ENCODE data around the gene LY6G6C. TPM values are rescaled to one million over a fixed set of nuclear protein-coding genes. Genes with fewer than 3 reads are reported as not detected.

The LY6G6C gene
- total and polyA plus RNA-seq, 2 of the 13 experiments (the other 11 are each of a cell fraction or from before 2014, with no cell fraction given) = 0.15 TPM; not detected in 1

DNA sequence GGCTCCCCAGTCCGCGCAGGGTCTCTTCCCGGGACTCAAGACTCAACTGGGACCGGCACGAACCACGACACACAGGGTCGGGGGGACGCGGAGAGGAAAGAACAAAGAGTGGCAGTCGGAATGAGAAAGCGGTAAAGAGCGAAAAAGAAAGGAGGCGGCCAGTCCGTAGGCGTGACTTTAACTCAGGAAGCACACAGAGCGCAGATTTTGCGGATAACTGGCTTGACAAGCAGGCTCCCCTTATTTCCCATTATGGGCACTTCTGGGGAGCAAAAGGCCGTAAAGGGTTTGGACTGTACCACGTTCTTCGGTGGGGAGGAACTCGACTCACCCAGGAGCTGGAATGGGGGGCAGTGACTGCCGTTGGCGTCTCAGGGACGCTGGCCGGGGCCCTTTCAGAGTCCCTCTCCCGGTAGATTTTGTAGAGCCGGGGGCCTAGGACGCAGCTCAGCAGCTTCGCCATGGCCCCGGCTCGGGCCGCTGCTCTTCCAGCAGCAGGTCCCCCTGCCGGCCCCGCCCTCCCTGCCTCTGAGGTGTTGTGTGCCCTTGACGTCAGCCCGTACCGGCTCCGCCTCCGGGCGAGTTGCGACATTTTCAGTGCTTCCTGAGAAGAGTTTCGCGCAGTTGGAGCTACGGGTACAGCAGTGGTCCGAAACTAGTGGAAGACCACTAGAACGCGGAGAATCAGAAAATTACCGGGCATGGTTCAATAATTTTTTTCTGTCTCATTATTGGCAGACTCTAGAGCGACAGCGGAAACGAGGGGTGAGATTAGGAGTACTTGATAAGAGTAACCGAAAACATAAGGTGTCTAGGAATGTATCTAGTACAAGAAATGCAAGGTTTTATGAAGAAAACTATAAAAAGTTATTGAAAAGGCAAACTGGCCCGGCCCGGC, 18.5 kb downstream of the LY6G6C start, which contains the start of gene ABHD16A (continued):
- TF ChIP-seq ELF3 (CRISPR knock-in tag; IDR thresholded peaks at IDR 0.05) = peak; percentile 85
- TF ChIP-seq AHR (CRISPR knock-in tag; IDR thresholded peaks at IDR 0.05) = peak; percentile 18; the same call in 1 of the 2 replicates
- TF ChIP-seq PAX8 (CRISPR knock-in tag; IDR thresholded peaks at IDR 0.05; ENCODE audit: borderline replicate concordance) = no peak
- TF ChIP-seq, protein P1, sequence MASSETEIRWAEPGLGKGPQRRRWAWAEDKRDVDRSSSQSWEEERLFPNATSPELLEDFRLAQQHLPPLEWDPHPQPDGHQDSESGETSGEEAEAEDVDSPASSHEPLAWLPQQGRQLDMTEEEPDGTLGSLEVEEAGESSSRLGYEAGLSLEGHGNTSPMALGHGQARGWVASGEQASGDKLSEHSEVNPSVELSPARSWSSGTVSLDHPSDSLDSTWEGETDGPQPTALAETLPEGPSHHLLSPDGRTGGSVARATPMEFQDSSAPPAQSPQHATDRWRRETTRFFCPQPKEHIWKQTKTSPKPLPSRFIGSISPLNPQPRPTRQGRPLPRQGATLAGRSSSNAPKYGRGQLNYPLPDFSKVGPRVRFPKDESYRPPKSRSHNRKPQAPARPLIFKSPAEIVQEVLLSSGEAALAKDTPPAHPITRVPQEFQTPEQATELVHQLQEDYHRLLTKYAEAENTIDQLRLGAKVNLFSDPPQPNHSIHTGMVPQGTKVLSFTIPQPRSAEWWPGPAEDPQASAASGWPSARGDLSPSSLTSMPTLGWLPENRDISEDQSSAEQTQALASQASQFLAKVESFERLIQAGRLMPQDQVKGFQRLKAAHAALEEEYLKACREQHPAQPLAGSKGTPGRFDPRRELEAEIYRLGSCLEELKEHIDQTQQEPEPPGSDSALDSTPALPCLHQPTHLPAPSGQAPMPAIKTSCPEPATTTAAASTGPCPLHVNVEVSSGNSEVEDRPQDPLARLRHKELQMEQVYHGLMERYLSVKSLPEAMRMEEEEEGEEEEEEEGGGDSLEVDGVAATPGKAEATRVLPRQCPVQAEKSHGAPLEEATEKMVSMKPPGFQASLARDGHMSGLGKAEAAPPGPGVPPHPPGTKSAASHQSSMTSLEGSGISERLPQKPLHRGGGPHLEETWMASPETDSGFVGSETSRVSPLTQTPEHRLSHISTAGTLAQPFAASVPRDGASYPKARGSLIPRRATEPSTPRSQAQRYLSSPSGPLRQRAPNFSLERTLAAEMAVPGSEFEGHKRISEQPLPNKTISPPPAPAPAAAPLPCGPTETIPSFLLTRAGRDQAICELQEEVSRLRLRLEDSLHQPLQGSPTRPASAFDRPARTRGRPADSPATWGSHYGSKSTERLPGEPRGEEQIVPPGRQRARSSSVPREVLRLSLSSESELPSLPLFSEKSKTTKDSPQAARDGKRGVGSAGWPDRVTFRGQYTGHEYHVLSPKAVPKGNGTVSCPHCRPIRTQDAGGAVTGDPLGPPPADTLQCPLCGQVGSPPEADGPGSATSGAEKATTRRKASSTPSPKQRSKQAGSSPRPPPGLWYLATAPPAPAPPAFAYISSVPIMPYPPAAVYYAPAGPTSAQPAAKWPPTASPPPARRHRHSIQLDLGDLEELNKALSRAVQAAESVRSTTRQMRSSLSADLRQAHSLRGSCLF (CRISPR knock-in tag; IDR thresholded peaks at IDR 0.05; ENCODE audit: borderline replicate concordance) = no peak
- TF ChIP-seq NR2F6 (IDR thresholded peaks at IDR 0.05) = 0 out of 2 replicates have a peak, but pooled peaks have one; percentile 27
- TF ChIP-seq NR2F6 (CRISPR knock-in tag; IDR thresholded peaks at IDR 0.05) = 0 out of 2 replicates have a peak, but pooled peaks have one; percentile 8
- peak; percentile 94 for TF ChIP-seq KAT7 (CRISPR knock-in tag; IDR thresholded peaks at IDR 0.05; ENCODE audit: borderline replicate concordance)
- TF ChIP-seq NKX3-1 (CRISPR knock-in tag; IDR thresholded peaks at IDR 0.05) = no peak
- TF ChIP-seq, protein P2, sequence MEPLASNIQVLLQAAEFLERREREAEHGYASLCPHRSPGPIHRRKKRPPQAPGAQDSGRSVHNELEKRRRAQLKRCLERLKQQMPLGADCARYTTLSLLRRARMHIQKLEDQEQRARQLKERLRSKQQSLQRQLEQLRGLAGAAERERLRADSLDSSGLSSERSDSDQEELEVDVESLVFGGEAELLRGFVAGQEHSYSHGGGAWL (CRISPR knock-in tag; IDR thresholded peaks at IDR 0.05) = 0 out of 2 replicates have a peak, but pooled peaks have one; percentile 20
- TF ChIP-seq ASH2L (IDR thresholded peaks at IDR 0.05; ENCODE audit: insufficient read length, low read depth, low read length) = peak; percentile 87
- peak; percentile 90; the same call in 1 of the 3 replicates for TF ChIP-seq MXI1 (IDR thresholded peaks at IDR 0.05; ENCODE audit: borderline replicate concordance, low read depth, low read length)
- no peak for TF ChIP-seq ZNF550 (CRISPR knock-in tag; IDR thresholded peaks at IDR 0.05; ENCODE audit: borderline replicate concordance)
- peak; percentile 93 to 96 for TF ChIP-seq POLR2A (IDR thresholded peaks at IDR 0.05; ENCODE audit: insufficient read depth in 1 of 2, low read depth in 2 of 2, low read length in 2 of 2)
- TF ChIP-seq, protein P3, sequence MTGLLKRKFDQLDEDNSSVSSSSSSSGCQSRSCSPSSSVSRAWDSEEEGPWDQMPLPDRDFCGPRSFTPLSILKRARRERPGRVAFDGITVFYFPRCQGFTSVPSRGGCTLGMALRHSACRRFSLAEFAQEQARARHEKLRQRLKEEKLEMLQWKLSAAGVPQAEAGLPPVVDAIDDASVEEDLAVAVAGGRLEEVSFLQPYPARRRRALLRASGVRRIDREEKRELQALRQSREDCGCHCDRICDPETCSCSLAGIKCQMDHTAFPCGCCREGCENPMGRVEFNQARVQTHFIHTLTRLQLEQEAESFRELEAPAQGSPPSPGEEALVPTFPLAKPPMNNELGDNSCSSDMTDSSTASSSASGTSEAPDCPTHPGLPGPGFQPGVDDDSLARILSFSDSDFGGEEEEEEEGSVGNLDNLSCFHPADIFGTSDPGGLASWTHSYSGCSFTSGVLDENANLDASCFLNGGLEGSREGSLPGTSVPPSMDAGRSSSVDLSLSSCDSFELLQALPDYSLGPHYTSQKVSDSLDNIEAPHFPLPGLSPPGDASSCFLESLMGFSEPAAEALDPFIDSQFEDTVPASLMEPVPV (CRISPR knock-in tag; IDR thresholded peaks at IDR 0.05) = peak; percentile 96
- peak; percentile 89 for TF ChIP-seq KDM2A (CRISPR knock-in tag; IDR thresholded peaks at IDR 0.05; ENCODE audit: borderline replicate concordance, low read depth)
- no peak for TF ChIP-seq ZNF383 (CRISPR knock-in tag; IDR thresholded peaks at IDR 0.05; ENCODE audit: borderline replicate concordance)
- TF ChIP-seq, protein P4, sequence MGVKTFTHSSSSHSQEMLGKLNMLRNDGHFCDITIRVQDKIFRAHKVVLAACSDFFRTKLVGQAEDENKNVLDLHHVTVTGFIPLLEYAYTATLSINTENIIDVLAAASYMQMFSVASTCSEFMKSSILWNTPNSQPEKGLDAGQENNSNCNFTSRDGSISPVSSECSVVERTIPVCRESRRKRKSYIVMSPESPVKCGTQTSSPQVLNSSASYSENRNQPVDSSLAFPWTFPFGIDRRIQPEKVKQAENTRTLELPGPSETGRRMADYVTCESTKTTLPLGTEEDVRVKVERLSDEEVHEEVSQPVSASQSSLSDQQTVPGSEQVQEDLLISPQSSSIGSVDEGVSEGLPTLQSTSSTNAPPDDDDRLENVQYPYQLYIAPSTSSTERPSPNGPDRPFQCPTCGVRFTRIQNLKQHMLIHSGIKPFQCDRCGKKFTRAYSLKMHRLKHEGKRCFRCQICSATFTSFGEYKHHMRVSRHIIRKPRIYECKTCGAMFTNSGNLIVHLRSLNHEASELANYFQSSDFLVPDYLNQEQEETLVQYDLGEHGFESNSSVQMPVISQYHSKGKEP (CRISPR knock-in tag; IDR thresholded peaks at IDR 0.05) = 0 out of 2 replicates have a peak, but pooled peaks have one; percentile 48
- peak; percentile 88 for TF ChIP-seq PHF21A (CRISPR knock-in tag; IDR thresholded peaks at IDR 0.05)

Measured in HepG2 (cell line).